GM19468 (cell line): Measurements from ENCODE around the gene THAP4.

Source experiments
- ATAC-seq: cut with Tn5 transposase; IDR thresholded peaks from one replicate; pipeline ENCODE4 v1.9.1; 2021; ENCODE audit warnings: mild to moderate bottlenecking, moderate library complexity, moderate number of reproducible peaks; ENCODE audit not compliant: unreplicated experiment; ENCODE audit errors: extremely low read depth

The THAP4 gene

GRCh38 chr2:241637018-241637794 is at the start of gene THAP4, which contains the start of gene ATG4B:
Gene THAP4, minus strand, starts transcription at chr2:241637158. Its CDS starts 141 bp downstream, at chr2:241637017.
Gene ATG4B, plus strand, starts transcription at chr2:241637693. Its CDS starts 22 bp downstream, at chr2:241637715.
- peak; percentile 27 for ATAC-seq

- no peak for ATAC-seq
Observed at GRCh38 chr2:241686324-241686649, 49.3 kb upstream of the THAP4 start.

GRCh38 chr2:241680827-241681599 is 44.1 kb upstream of the THAP4 start:
- no peak for ATAC-seq

- ATAC-seq, result no peak
Observed at GRCh38 chr2:241680044-241680443, 43.1 kb upstream of the THAP4 start.

- ATAC-seq, result no peak
Observed at GRCh38 chr2:241678784-241679540, 42.0 kb upstream of the THAP4 start.

GRCh38 chr2:241678307-241678706 is 41.3 kb upstream of the THAP4 start:
- ATAC-seq, result no peak

GRCh38 chr2:241677392-241677791 is 40.4 kb upstream of the THAP4 start:
- ATAC-seq, result no peak

GRCh38 chr2:241676665-241677064 is 39.7 kb upstream of the THAP4 start:
- ATAC-seq, result no peak

GRCh38 chr2:241675885-241676284 is 38.9 kb upstream of the THAP4 start:
- no peak for ATAC-seq

GRCh38 chr2:241673797-241674725 is 37.1 kb upstream of the THAP4 start:
- no peak for ATAC-seq

- ATAC-seq, result no peak
Observed at GRCh38 chr2:241673189-241673663, 36.3 kb upstream of the THAP4 start.

- no peak for ATAC-seq
Observed at GRCh38 chr2:241672243-241673188, 35.6 kb upstream of the THAP4 start.

GRCh38 chr2:241671457-241672240 is 34.7 kb upstream of the THAP4 start:
- ATAC-seq, result no peak

GRCh38 chr2:241670333-241671110 is 33.6 kb upstream of the THAP4 start:
- no peak for ATAC-seq

- no peak for ATAC-seq
Observed at GRCh38 chr2:241668839-241669238, 31.9 kb upstream of the THAP4 start.

- ATAC-seq, result no peak
Observed at GRCh38 chr2:241668354-241668753, 31.4 kb upstream of the THAP4 start.
